Kidney capillary endothelial cell (primary cell): ENCODE measurements around the gene PLCB4.

Experiments used
- DNase-seq: peaks from one replicate; pipeline ENCODE4 v3.0.0-alpha.2; 2018; ENCODE audit warnings: low spot score

PLCB4 gene

DNA sequence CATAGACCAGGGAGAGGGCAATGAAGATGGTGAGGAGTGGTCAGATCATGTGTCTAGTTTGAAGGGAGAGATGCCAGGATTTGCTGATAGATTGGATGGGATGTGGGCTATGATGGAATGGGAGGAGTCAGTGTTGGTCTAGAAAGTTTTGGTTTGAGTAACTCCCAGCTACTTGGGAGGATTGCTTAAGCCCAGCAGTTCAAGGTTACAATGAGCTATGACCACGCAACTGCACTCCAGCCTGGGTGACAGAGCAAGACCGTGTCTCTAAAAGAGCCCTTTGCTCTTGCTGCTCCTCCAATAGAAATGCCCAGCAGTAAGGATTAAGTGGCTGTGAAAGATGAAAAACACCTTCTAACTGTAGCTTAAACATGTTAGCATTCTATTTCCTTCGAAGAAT is 427.3 kb downstream of the PLCB4 start:
- no peak for DNase-seq

DNA sequence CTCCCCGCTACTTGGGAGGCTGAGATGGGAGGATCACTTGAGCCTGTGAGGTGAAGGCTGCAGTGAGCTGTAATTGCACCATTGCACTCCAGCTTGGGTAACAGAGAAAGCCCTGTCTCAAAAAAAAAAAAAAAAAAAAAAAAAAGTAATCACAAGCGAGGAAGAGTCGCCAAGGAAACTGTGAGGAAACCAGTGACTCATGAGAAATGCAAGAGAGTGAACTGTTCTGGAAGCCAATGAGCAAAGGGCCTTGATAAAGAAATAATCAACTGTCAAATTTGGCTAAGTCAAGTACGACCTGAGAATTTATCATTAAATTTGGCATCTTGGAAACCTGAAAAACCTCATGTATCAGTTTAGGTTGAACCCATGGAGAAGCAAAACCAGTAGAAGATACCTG is 429.4 kb downstream of the PLCB4 start:
- no peak for DNase-seq

DNA sequence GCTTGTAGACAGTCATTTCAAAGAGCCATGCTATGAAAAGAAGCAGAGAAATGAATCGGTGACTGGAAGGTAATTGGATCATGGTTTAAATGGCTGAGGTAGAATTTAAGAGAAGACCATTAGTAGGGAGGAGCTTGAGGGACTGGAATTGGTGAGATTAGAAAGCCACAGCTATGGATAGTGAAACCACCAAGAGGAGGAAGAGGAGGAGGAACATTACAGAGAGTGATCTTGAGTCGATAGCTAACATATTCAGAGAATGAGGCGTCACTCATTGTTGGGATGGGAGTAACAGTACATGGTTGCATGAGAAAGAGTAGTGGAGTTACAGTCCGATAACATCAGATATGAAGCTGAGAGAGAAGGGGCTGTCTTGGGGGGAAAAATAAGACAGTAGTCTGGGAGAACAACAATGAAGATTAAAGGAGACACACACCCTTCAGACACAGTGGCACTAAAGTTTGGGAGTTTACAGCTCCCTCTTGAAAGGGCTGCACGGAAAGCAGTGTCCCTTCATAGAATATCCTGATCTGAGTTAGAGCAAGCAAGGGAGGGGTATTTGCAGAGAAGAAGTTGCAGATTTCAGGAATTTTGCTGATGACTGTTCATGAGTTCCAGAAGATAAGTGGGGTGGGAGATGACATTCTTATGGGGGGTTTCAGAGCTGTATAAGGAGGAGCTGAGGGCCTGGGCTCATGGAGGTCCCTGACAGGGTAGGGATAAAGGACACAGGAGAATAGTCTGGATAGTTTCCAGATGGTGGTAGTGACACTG is 430.4 kb downstream of the PLCB4 start:
- no peak for DNase-seq

DNA sequence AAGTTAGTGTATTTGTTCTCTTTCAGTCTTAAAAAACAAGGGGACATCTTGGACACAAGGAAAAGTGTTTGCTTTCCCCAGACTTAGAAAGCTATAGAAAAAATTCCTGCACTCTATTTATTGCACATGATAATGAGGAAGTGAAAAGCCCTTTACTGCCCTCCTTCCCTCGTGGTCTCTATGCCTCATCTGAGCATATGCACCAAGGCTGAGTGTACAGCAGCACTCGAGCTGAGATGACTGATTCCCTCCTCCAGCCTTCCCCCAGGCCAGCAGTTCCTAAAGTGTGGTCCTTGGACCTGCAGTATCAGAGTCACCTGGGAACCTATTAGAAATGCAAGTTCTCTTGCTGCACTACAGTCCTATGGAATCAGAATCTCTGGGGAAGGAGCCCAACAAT is 431.2 kb downstream of the PLCB4 start:
- no peak for DNase-seq

DNA sequence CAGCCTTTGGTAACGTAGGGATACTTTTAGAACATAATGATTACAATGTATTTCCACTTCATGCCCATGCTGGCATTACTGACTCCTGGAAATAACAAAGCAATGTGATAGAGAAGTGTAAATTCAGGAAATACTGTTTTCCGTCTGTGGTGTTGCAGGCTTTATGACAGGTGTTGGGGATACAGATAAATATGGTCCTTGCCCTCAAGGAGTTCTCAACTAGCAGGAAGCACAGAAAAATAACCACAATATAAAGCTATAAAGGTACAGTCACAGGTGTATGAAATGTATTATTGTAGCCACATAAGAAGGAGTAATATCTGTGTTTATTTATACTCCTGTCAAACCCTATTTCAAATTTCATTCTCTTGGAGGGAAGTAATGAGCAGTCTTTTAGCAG is 432.6 kb downstream of the PLCB4 start:
- DNase-seq = no peak

DNA sequence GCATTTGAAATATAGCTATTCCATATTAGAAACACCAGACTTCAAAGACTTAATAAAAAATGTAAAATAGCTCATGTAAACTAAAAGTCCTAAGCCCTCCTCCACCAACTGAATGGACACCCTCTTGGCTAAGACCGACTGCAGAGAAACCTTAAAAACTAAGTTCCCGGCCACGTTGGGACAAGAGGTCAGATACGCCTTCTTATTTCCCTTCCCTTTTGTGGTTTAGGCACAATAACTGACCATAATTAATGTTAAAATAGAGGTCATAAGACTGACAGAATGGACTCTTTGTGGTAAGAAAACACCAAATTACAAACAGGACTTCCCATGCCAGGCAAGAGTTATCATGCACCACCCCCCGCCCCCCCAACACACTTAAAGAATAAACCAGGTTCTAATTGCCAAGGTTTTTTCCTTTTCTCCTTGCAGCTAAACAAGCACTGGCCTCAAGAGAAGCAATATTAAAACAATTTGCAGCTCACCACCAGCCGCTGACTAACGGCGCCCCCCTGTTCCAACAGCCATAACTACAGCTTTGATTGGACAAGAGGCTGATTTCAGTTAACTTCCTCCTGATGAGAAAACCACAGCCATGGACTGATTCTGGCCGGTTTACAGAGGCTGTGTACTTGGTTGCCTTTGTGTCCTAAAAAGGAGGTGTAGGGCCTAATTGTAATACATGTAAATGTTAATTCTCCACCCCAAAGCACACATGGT is 434.8 kb downstream of the PLCB4 start:
- no peak for DNase-seq

DNA sequence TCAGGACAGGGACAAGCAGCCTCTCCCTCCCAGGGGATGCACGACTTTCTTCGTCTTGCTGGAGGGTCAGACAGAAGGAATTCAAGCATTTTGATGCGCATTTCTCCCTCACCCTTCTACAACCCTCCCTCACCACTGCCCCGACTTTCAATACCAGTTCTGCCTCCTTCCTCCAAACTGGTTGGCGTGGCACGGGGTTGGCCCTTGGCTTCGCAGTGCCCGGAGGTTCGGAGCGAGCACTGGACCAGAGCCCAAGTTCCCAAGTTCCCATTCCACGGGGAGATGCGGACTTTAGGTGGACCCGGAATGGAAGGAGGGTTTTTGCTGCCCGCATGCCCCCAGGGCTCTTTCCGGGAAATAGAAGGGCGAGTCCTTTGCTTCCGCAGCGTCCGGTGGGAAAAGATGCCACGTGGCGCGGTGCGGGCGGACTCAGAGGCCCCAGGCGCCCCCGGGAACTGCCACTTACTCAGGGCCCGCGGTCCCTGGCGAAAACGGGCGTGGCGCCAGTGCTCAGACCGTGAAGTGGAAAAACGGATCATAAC is 437.5 kb downstream of the PLCB4 start:
- no peak for DNase-seq

DNA sequence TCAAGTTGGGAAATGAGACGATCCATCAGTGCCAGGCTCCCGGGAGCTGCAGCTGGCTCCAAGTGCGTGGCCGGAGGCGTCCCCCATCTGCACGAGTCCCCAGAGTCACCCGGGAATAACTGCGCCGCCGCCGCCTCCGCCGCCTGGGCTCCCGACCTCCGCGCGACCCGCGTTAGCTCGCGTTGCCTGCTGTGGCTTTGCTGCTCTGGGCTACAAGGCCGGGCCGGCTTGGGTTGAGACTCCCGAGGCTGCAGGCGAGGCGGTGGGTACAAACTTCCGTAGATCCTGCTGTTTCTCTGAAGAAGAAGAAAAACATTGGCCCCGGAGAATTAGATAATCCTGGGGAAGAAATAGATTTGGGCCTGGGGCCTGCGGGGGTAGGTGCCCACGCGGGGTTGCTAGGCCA is 438.1 kb downstream of the PLCB4 start:
- no peak for DNase-seq

DNA sequence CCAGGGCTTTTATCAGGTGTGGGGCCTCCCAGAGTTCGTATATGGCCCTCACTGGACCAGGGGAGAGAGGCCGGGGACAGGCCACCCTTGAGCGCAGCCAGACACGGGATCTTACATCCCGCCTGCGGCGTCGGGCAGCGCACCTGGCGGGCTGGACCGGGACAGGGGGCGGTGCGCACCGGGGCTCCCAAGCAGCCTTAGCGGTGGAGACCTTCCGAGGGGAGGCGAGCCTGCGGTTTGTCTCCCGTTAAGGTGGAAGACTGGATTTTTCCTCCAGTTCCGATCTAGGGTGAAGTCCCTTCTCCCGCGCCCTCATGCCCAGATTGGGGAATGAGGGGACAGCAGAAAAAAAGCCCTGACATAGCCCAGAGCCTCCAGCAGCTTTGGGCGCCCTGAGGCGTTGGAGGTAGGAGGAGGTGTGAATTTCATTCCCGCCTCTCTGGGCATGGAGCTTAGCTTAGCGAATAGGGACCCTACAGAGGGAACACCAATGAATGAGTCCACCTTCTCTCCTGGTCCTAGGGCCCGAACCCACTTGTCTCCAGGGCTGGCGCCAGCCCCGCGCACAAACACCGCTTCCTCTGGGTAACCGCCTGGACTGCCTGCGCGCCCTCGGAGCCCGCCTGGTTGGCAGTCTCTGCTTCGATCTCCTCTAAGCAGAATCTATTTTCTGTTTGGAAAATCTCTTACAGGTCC is 438.8 kb downstream of the PLCB4 start:
- no peak for DNase-seq

DNA sequence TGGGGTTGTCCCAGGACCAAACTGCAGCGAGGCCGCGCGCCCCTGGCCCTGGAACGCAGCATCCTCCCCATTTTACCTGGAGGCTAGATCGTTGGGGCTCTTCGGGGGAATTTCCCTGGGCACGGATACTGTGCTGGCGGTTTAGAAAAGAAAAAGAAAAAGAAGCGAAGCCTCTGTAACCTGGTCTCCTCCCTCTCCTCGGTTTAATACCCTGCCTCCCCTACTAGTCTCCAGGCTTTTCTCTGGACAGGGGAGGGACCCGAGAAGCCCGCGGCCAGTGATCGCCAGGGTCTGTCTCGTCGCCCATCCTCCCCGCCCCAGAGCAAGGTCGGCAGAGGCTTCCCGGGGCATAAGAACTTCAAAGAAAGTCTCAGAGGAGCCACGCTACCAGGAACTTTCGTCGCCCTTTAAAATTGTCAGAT is 439.4 kb downstream of the PLCB4 start:
- DNase-seq = no peak

DNA sequence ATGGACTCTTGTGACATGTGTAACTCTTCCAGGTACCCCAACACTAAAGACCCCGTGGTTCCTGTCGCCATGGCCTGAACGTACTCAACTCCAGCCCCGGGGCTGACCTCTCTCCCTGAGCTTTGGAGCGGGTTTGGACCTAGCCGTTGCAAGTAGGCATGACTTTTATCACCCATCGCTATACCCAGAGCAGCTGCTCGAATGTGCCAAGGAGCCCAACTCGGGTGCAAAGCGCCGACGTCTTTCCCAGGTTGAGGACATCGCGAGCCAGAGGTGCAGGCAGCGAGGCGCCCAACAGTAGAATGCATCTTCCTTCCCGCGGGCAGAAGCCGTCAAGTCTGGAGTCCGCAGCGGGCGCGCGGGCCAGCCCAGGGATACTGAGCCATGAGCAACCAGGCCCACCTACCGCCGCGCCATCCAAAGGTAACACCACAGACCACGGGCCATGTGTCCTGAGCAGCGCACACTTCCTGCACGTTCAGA is 439.9 kb downstream of the PLCB4 start:
- DNase-seq = no peak

DNA sequence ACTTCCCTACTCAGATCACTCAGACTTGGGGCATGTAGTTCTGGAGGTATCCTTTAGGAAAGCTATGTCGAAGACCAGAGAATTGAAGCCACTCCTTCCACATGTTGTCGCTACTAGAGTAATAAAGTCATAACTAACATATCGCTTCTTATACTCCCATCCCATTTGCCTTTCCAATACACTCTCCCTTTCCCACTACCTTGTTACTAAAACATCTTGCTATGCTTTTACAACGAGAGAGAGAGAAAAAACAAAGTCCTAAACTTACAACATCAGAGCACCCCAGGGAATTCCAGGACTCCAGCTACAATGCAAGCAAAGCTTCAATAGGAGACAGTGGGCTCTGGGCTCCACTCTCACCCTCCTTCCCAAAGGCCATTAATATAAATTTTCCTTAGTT is 440.4 kb downstream of the PLCB4 start:
- no peak for DNase-seq

DNA sequence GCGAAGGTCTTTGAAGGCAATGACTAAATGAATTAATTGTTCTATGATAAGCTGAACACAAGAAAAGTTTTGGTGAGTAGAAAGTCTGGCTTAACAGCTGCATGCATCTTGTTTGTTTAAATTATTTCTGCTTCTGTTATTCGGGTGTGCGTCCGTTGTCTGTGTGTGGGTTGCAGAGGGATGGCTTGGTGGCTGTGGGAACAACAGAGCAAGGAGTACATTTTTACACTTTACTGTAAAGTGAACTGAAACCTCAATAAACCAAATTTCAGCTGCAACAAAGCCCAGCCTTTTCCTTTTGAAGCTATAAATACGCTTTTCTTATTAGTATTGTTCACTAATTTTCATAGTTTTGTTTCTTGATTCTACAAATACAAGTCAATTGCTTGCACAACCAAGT is 442.0 kb downstream of the PLCB4 start:
- no peak for DNase-seq

DNA sequence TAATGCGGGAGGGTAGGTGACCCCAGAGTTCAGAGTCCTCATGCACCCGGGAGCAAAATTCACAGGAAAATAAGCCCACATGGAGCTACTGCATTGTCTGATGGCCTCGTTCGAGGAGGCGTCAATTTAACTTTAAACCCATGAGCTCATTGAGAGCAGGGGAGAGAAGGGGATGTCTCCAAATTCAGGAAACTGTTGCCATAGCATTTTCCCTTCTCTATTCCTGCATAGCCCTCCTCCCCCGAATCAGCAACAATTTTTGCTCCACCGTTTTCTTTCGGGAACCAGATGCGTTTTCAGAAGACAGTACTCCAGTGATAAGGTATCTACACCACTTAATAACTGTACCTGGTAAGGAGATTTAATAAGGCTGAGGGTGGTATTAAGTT is 445.2 kb downstream of the PLCB4 start:
- no peak for DNase-seq

DNA sequence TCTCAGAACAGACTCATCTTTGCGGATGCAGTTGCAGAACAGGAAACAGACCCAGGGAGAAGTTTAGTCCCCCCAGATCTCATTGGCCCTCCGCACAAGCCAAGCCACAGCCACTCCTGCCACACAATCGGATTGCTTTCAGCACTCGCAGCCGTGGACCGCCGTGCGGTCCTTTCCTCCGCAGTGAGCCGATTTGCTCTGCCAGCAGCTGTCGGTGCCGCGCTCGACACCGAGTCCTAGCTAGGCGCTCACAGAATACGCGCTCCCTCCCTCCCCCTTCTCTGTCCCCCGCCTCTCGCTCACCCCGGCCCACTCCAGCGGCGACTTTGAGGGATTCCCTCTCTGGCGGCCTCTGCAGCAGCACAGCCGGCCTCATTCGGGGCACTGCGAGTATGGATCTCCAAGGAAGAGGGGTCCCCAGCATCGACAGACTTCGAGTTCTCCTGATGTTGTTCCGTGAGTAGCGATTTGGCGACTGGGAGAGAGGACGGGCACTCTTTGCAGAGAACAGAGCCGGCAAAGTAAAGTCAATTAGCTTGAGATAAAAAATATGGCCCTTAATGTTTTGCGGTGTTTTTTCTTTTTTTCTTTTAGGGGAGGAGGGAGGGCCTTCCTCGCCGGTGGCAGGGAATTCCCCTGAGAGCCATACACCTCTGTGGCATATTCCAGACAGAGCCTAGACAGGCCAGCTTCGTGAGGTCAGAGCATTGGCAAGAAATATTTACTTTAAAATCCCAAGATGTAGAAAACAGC is 445.8 kb downstream of the PLCB4 start, which contains the start of gene LAMP5:
TSS of gene LAMP5 (plus strand) at position 130 of the 753 bp plus-strand sequence. CDS start at position 393, 263 bp downstream.
- DNase-seq = no peak

DNA sequence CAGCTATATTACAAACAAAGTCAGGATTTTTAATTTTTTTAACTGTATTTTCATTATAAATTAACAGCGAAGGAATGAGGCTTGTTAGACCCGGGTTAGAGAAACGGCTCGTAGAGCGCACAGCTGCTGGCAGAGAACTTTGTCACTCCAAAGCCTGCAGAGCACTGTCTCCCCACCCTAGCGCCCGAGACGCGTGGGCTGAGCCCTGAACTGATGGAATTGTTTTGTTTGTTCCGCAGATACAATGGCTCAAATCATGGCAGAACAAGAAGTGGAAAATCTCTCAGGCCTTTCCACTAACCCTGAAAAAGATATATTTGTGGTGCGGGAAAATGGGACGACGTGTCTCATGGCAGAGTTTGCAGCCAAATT is 446.3 kb downstream of the PLCB4 start:
- no peak for DNase-seq

DNA sequence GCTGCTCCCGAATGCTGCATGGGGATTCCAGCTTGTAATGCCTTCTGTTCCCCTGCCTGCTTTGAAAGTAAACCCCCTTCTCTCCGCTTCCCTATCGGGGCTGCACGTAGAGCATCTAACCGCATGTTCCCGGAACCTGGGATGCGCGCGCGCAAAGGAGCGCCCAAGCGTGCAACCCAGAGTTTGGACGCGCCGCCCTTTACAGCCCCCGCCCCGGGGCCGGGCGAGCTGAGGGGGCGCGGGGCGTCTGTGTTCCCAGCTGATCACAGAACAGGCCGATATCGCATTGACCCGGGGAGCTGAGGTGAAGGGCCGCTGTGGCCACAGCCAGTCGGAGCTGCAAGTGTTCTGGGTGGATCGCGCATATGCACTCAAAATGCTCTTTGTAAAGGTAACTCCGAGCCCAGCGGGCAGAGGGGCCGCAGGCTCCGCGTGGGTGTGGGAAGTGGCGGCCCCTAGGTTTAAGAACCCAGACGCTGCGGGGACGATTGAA is 446.9 kb downstream of the PLCB4 start:
- DNase-seq = no peak

DNA sequence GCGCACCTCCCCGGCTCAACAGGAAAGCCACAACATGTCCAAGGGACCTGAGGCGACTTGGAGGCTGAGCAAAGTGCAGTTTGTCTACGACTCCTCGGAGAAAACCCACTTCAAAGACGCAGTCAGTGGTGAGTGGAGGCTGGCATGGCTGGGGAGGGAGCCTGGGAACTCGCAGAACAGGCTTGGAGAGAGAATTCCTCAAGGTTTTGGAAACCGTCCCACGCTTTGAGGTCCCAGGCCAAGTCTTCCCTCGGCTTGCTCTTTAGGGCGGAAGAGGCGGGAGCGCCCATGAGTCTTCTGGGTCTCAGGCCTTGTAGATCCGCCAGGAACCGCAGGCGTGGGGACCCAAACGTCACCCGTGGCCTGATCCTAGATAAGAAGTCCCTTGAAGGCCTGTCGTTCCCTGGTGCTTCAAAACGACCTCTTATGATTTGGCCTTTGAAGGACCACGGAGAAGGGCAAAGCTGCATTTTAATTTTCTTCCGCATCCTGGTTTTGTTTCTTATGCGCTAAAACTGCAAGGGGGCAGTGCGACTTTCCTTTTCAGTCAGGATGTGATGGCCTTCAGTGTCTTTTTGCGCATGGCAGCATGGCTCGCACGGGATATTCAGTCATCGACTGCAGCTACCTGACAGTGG is 447.5 kb downstream of the PLCB4 start:
- DNase-seq = no peak

DNA sequence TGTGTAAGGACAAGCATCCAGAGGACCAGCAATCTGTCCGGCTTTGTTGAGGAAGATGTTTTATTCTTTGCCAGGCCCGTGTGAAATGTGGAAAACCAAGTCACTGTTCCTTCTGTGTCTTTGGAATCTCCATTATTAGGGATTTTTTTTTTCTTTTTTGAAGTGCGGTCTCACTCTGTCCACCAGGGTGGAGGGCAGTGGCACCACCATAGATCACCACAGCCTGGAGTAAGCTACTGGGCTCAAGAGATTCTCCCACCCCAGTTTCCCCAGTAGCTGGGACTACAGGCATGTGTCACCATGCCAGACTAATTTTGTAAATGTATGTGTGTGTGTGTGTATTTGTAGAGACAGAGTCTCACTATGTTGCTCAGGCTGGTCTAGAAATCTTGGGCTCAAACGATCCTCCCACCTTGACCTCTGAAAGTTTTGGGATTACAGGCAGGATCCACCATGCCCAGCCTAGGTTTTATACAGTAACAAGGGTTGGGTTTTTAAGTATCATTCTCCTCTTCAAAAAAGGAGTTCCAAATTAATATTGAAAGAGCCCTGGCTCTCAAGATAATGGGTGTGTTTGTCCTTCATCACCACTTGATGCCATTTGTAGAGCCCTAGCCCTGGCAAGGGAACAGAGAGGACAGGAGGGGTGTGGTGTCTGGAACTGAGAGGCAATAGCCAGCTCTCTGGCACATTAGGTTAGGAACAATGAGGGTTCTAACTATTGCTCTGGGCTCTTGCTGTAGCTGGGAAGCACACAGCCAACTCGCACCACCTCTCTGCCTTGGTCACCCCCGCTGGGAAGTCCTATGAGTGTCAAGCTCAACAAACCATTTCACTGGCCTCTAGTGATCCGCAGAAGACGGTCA is 448.6 kb downstream of the PLCB4 start:
- no peak for DNase-seq

DNA sequence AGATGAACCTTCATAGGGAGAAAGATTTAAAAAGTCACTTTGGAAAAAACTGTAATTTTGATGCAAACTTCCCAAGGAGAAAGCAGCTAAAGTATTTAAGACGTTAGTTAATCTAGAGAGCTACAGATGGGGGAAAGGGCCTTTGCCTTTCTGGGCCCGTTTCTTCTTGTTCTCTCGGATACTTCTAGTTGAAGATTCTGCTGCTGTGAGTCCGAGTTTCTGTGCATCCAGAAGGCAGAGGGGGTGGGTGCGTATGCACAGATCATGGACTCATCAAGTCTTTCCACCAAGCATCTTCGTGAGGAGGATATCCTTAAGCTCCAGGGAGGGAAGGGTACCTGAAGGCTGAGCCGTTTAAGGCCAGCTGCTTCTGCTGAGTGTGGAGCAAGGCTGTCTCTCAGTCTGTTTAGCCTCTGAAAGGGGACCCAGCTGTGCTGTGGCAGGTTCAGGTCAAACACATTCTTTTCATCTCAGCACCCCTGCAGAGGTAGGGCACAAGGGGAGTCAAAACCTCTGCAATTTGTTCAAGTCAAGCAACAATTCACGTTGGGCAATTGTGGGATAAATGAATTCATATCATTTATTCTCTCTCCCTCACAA is 449.8 kb downstream of the PLCB4 start:
- DNase-seq = no peak
